ENCODE measurements around the gene ANXA11. TPM values are rescaled to one million over a fixed set of nuclear protein-coding genes. Genes with fewer than 3 reads are reported as not detected.

Gene ANXA11
- total and polyA plus RNA-seq, 9 of the 15 experiments (the other 6 are each of a cell fraction or from before 2014, with no cell fraction given) = 43.6 to 212 (median 109) TPM

GRCh38 chr10:80211786-80212185 is 6.4 kb upstream of the ANXA11 start (continued):
- no peak for TF ChIP-seq HBP1 (CRISPR knock-in tag; IDR thresholded peaks at IDR 0.05)
- TF ChIP-seq EP300 (IDR thresholded peaks at IDR 0.05; ENCODE audit: low read length) = peak; percentile 71; the same call in 1 of the 2 replicates
- TF ChIP-seq IFI16 (CRISPR knock-in tag; IDR thresholded peaks at IDR 0.05) = no peak
- peak; percentile 32 to 36; a peak in 3 of 4 replicates for TF ChIP-seq NRF1 (conservative IDR thresholded peaks at IDR 0.05 in 1 of 2, IDR thresholded peaks at IDR 0.05 in 1 of 2)
- TF ChIP-seq BMI1 (IDR thresholded peaks at IDR 0.05; ENCODE audit: low read length) = no peak
- no peak for TF ChIP-seq XRCC5 (IDR thresholded peaks at IDR 0.05; ENCODE audit: low read depth, low read length)
- TF ChIP-seq, protein P1, sequence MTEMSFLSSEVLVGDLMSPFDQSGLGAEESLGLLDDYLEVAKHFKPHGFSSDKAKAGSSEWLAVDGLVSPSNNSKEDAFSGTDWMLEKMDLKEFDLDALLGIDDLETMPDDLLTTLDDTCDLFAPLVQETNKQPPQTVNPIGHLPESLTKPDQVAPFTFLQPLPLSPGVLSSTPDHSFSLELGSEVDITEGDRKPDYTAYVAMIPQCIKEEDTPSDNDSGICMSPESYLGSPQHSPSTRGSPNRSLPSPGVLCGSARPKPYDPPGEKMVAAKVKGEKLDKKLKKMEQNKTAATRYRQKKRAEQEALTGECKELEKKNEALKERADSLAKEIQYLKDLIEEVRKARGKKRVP (CRISPR knock-in tag; IDR thresholded peaks at IDR 0.05) = no peak
- TF ChIP-seq, protein P2, sequence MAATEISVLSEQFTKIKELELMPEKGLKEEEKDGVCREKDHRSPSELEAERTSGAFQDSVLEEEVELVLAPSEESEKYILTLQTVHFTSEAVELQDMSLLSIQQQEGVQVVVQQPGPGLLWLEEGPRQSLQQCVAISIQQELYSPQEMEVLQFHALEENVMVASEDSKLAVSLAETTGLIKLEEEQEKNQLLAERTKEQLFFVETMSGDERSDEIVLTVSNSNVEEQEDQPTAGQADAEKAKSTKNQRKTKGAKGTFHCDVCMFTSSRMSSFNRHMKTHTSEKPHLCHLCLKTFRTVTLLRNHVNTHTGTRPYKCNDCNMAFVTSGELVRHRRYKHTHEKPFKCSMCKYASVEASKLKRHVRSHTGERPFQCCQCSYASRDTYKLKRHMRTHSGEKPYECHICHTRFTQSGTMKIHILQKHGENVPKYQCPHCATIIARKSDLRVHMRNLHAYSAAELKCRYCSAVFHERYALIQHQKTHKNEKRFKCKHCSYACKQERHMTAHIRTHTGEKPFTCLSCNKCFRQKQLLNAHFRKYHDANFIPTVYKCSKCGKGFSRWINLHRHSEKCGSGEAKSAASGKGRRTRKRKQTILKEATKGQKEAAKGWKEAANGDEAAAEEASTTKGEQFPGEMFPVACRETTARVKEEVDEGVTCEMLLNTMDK (IDR thresholded peaks at IDR 0.05; ENCODE audit: borderline replicate concordance, insufficient read depth, low read depth, low read length, poor library complexity, severe bottlenecking) = no peak
- no peak for TF ChIP-seq CHD2 (IDR thresholded peaks at IDR 0.05; ENCODE audit: low read depth, low read length)
- TF ChIP-seq, protein P3, sequence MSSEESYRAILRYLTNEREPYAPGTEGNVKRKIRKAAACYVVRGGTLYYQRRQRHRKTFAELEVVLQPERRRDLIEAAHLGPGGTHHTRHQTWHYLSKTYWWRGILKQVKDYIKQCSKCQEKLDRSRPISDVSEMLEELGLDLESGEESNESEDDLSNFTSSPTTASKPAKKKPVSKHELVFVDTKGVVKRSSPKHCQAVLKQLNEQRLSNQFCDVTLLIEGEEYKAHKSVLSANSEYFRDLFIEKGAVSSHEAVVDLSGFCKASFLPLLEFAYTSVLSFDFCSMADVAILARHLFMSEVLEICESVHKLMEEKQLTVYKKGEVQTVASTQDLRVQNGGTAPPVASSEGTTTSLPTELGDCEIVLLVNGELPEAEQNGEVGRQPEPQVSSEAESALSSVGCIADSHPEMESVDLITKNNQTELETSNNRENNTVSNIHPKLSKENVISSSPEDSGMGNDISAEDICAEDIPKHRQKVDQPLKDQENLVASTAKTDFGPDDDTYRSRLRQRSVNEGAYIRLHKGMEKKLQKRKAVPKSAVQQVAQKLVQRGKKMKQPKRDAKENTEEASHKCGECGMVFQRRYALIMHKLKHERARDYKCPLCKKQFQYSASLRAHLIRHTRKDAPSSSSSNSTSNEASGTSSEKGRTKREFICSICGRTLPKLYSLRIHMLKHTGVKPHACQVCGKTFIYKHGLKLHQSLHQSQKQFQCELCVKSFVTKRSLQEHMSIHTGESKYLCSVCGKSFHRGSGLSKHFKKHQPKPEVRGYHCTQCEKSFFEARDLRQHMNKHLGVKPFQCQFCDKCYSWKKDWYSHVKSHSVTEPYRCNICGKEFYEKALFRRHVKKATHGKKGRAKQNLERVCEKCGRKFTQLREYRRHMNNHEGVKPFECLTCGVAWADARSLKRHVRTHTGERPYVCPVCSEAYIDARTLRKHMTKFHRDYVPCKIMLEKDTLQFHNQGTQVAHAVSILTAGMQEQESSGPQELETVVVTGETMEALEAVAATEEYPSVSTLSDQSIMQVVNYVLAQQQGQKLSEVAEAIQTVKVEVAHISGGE (CRISPR knock-in tag; IDR thresholded peaks at IDR 0.05) = peak in 1 of 3 experiments; percentile 55; a peak in 2 of 6 replicates
- TF ChIP-seq PRMT5 (CRISPR knock-in tag; IDR thresholded peaks at IDR 0.05) = no peak
- peak; percentile 28; the same call in 1 of the 2 replicates for TF ChIP-seq PML (IDR thresholded peaks at IDR 0.05; ENCODE audit: low read length)
- no peak for TF ChIP-seq ARID2 (IDR thresholded peaks at IDR 0.05)
- 0 out of 2 replicates have a peak, but pooled peaks have one; percentile 40 for TF ChIP-seq STAT5A (IDR thresholded peaks at IDR 0.05; ENCODE audit: borderline replicate concordance, low read length)
- TF ChIP-seq SMAD1 (IDR thresholded peaks at IDR 0.05; ENCODE audit: low read depth, low read length, partially characterized antibody) = no peak
- TF ChIP-seq CCAR2 (IDR thresholded peaks at IDR 0.05; ENCODE audit: low read depth, low read length) = no peak
- TF ChIP-seq ARHGAP35 (IDR thresholded peaks at IDR 0.05; ENCODE audit: partially characterized antibody) = no peak
- 0 out of 2 replicates have a peak, but pooled peaks have one; percentile 35 for TF ChIP-seq MXI1 (IDR thresholded peaks at IDR 0.05; ENCODE audit: low read depth, low read length)
- no peak for TF ChIP-seq ZNF408 (CRISPR knock-in tag; IDR thresholded peaks at IDR 0.05; ENCODE audit: low read depth)
- TF ChIP-seq CSDE1 (IDR thresholded peaks at IDR 0.05) = no peak
- no peak for TF ChIP-seq SRSF1 (IDR thresholded peaks at IDR 0.05; ENCODE audit: low read depth, low read length)
- peak; percentile 83 for TF ChIP-seq CBFA2T3 (IDR thresholded peaks at IDR 0.05)

All from K562 (cell line).